Type B pancreatic cell (in vitro differentiated cells): ENCODE results near the gene COL4A6. TPM values are rescaled to one million over a fixed set of nuclear protein-coding genes. Genes with fewer than 3 reads are reported as not detected.
A peak's percentile ranks its signal among the peaks of the same experiment; 100 is the strongest.

Source experiments
- DNase-seq: peaks from one replicate; pipeline ENCODE4 v3.0.0; 2021; ENCODE audit warnings: mixed read lengths; ENCODE audit not compliant: unreplicated experiment; ENCODE audit errors: extremely low spot score
- H3K27ac Mint-ChIP-seq: 2 replicates; pipeline ENCODE4 v1.8.0; 2021; ENCODE audit warnings: mild to moderate bottlenecking, mixed read lengths
- H3K27me3 Mint-ChIP-seq: 2 replicates; pipeline ENCODE4 v1.8.0; 2021; ENCODE audit warnings: mixed read lengths
- H3K36me3 Mint-ChIP-seq: 2 replicates; pipeline ENCODE4 v1.8.0; 2021; ENCODE audit warnings: mixed read lengths
- H3K4me1 Mint-ChIP-seq: one replicate; pipeline ENCODE4 v1.8.0; 2021; ENCODE audit warnings: mixed read lengths; ENCODE audit not compliant: unreplicated experiment
- H3K4me3 Mint-ChIP-seq: 2 replicates; pipeline ENCODE4 v1.8.0; 2021; ENCODE audit warnings: mild to moderate bottlenecking, mixed read lengths
- H3K9me3 Mint-ChIP-seq: 2 replicates; pipeline ENCODE4 v1.8.0; 2021; ENCODE audit warnings: mixed read lengths
- CTCF ChIP-seq: fragments of 200-600 bp; sonication (generic); conservative IDR thresholded peaks from 2 replicates; pipeline ENCODE4 v1.5.0; 2021; ENCODE audit warnings: antibody characterized with exemption, mild to moderate bottlenecking
- total RNA-seq: library from RNA; stranded (reverse); gene quantifications from 2 replicates; pipeline ENCODE4 v1.2.1, GENCODE V29; 2021; ENCODE audit warnings: low replicate concordance

Gene COL4A6
- total RNA-seq, 1 donor from 2014 or later = 51.7 TPM

GRCh38 chrX:108199041-108199440 lies 239.2 kb downstream of the COL4A6 start:
- TF ChIP-seq CTCF = no peak
- Mint-ChIP-seq H3K27ac (no peak overlapping the region), H3K36me3 (no peaks in the 10 kb centered on the region), H3K27me3 (no peaks in the 10 kb centered on the region), H3K4me3 (no peak overlapping the region), H3K9me3 (no peaks in the 10 kb centered on the region), H3K4me1 (peaks cover 5% of the 10 kb centered on the region)
- DNase-seq = no peak

GRCh38 chrX:108198420-108198819 lies 239.8 kb downstream of the COL4A6 start:
- Mint-ChIP-seq H3K27me3 (no peaks in the 10 kb centered on the region), H3K27ac (no peak overlapping the region), H3K4me3 (no peak overlapping the region), H3K4me1 (peaks cover 5% of the 10 kb centered on the region), H3K36me3 (no peaks in the 10 kb centered on the region), H3K9me3 (no peaks in the 10 kb centered on the region)
- TF ChIP-seq CTCF = no peak
- no peak for DNase-seq

- DNase-seq = no peak
- H3K4me1 Mint-ChIP-seq = no peaks in the 10 kb centered on the region
- no peaks in the 10 kb centered on the region for H3K9me3 Mint-ChIP-seq
- no peak for TF ChIP-seq CTCF
- no peak overlapping the region for H3K4me3 Mint-ChIP-seq
- H3K27me3 Mint-ChIP-seq = no peaks in the 10 kb centered on the region
- peaks cover 3% of the 10 kb centered on the region for H3K36me3 Mint-ChIP-seq
- no peak overlapping the region for H3K27ac Mint-ChIP-seq
These were observed 251.4 kb downstream of the COL4A6 start for GRCh38 chrX:108186811-108187210.

- no peak for DNase-seq
- no peaks in the 10 kb centered on the region for H3K27me3 Mint-ChIP-seq
- H3K27ac Mint-ChIP-seq = peak overlapping the region; percentile 42
- H3K4me1 Mint-ChIP-seq = peaks cover 7% of the 10 kb centered on the region
- H3K36me3 Mint-ChIP-seq = peaks cover 4% of the 10 kb centered on the region
- H3K9me3 Mint-ChIP-seq = no peaks in the 10 kb centered on the region
- TF ChIP-seq CTCF = no peak
- H3K4me3 Mint-ChIP-seq = no peak overlapping the region
These were observed 260.1 kb downstream of the COL4A6 start for GRCh38 chrX:108178143-108178498.

- DNase-seq = no peak
- H3K27me3 Mint-ChIP-seq = no peaks in the 10 kb centered on the region
- no peak overlapping the region for H3K4me3 Mint-ChIP-seq
- H3K4me1 Mint-ChIP-seq = peaks cover 7% of the 10 kb centered on the region
- H3K27ac Mint-ChIP-seq = peak overlapping the region; percentile 42
- no peaks in the 10 kb centered on the region for H3K9me3 Mint-ChIP-seq
- peaks cover 4% of the 10 kb centered on the region for H3K36me3 Mint-ChIP-seq
- no peak for TF ChIP-seq CTCF
These were observed 260.7 kb downstream of the COL4A6 start for GRCh38 chrX:108177351-108178142.
